Endodermal cell (in vitro differentiated cells): ENCODE measurements around the gene AGMAT. TPM values are rescaled to one million over a fixed set of nuclear protein-coding genes. Genes with fewer than 3 reads are reported as not detected.
A peak's percentile ranks its signal among the peaks of the same experiment; 100 is the strongest.

Experiments
- DNase-seq: peaks from one replicate; pipeline ENCODE4 v3.0.0-alpha.2; 2017
- H3K27ac ChIP-seq: 2 replicates; pipeline ENCODE4 v1.5.1; 2013; ENCODE audit warnings: mild to moderate bottlenecking, low read depth, low read length, moderate library complexity
- H3K27me3 ChIP-seq: 2 replicates; pipeline ENCODE4 v1.6.1; 2013; ENCODE audit warnings: mild to moderate bottlenecking, low read length, moderate library complexity; ENCODE audit not compliant: insufficient read depth, control insufficient read depth, poor library complexity, severe bottlenecking
- H3K36me3 ChIP-seq: 2 replicates; pipeline ENCODE4 v1.7.0; 2013; ENCODE audit warnings: mild to moderate bottlenecking, low read length, moderate library complexity; ENCODE audit not compliant: control insufficient read depth, insufficient read depth
- H3K4me1 ChIP-seq: one replicate; pipeline ENCODE4 v1.7.0; 2013; ENCODE audit warnings: low read length; ENCODE audit not compliant: control insufficient read depth, insufficient read depth
- H3K4me3 ChIP-seq: 2 replicates; pipeline ENCODE4 v1.5.1; 2013; ENCODE audit warnings: mild to moderate bottlenecking, low read length, moderate library complexity
- H3K9ac ChIP-seq: 2 replicates; pipeline ENCODE4 v1.6.1; 2013; ENCODE audit warnings: mild to moderate bottlenecking, low read length, moderate library complexity; ENCODE audit not compliant: poor library complexity, severe bottlenecking; ENCODE audit errors: extremely low read depth
- H3K9me3 ChIP-seq: 2 replicates; pipeline ENCODE4 v1.6.1; 2013; ENCODE audit warnings: mild to moderate bottlenecking, low read length, moderate library complexity; ENCODE audit not compliant: control insufficient read depth
- H3K27ac Mint-ChIP-seq: 2 replicates; pipeline ENCODE4 v1.8.0; 2020; ENCODE audit warnings: mixed read lengths
- H3K27me3 Mint-ChIP-seq: 2 replicates; pipeline ENCODE4 v1.8.0; 2021; ENCODE audit warnings: mild to moderate bottlenecking, mixed read lengths; ENCODE audit not compliant: insufficient read depth
- H3K36me3 Mint-ChIP-seq: 2 replicates; pipeline ENCODE4 v1.8.0; 2020; ENCODE audit warnings: low read depth, mixed read lengths
- H3K4me1 Mint-ChIP-seq: 2 replicates; pipeline ENCODE4 v1.8.0; 2020; ENCODE audit warnings: mixed read lengths
- H3K4me3 Mint-ChIP-seq: 2 replicates; pipeline ENCODE4 v1.8.0; 2020; ENCODE audit warnings: mild to moderate bottlenecking, moderate library complexity, mixed read lengths
- H3K9me3 Mint-ChIP-seq: 2 replicates; pipeline ENCODE4 v1.8.0; 2020; ENCODE audit warnings: mild to moderate bottlenecking, mixed read lengths
- CTCF ChIP-seq: fragments of 200-600 bp; sonication (generic); conservative IDR thresholded peaks from 2 replicates; pipeline ENCODE4 v1.5.0; 2021; ENCODE audit warnings: antibody characterized with exemption, mild to moderate bottlenecking
- WGBS, 2 experiments: methylation state at CpG; one replicate each; pipeline versions ENCODE4 v1.1.5 to v1.1.7; 2013; ENCODE audit warnings: missing lambda C conversion rate in 2 of 2, mixed read lengths in 1 of 2; ENCODE audit not compliant: insufficient coverage in 1 of 2, insufficient read length in 1 of 2; 5-methylcytosine and 5-hydroxymethylcytosine counted together
- total RNA-seq, 2 donors: library from RNA; stranded (reverse); fragmentation: NEBNext Ultra II Directional in 1 of 2; extraction: Animal tissue kit (Norgen Biotek cat#: 25700) in 1 of 2; gene quantifications; 2 replicates in 1 of 2; 3 replicates in 1 of 2; pipeline ENCODE4 v1.2.1, GENCODE V29; 2021

Gene AGMAT
- total RNA-seq, 2 donors from 2014 or later: 3.8 to 4.4 TPM

DNA sequence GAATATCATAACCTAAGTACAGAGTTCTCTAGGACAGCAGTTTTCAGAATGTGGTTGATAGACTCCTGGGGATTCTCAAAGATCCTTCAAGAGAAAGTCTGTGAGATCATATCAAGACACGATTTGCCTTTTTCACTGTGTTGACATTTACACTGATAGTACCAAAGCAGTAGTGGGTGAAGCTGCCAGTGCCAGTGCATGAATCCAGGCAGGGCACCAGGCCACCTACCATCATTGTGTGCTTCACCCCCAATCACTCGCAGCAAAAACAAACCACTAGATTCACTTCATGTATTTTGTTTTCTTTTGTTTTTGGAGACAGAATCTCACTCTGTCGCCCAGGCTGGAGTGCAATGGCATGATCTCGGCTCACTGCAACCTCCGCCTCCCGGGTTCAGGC, 34.3 kb downstream of the AGMAT start:
- no peak for TF ChIP-seq CTCF
- Mint-ChIP-seq H3K27me3 (no peaks in the 10 kb centered on the region), H3K4me3 (no peak overlapping the region), H3K9me3 (no peaks in the 10 kb centered on the region), H3K27ac (no peak overlapping the region), H3K4me1 (no peaks in the 10 kb centered on the region), H3K36me3 (peaks cover 49% of the 10 kb centered on the region)
- Histone ChIP-seq H3K9me3 (no peaks in the 10 kb centered on the region), H3K9ac (no peak overlapping the region), H3K27me3 (no peaks in the 10 kb centered on the region), H3K4me1 (no peaks in the 10 kb centered on the region), H3K4me3 (no peak overlapping the region), H3K36me3 (peaks cover 56% of the 10 kb centered on the region), H3K27ac (no peak overlapping the region)
- no peak for DNase-seq
- 83 to 93% methylated on average over 2 to 6 of the region's 6 CpGs for WGBS, 2 experiments

DNA sequence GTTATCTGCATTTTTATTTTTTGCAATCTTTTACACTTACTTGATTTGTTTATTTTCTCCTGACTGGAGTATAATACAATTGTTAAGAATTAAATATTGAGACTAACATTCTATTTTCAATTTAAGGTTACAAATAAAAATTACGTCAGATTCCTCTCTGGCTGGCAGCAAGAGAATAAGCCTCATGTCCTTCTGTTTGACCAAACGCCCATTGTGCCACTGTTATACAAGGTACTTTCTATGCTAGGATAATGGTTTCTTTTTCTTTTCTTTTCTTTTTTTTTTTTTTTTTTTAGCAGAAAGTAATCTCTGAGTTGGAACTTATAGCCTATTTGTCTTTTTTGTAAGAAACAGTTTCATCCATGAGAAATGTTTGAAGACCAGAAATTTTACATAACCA, 38.2 kb downstream of the AGMAT start:
- Mint-ChIP-seq H3K27me3 (no peaks in the 10 kb centered on the region), H3K27ac (no peak overlapping the region), H3K4me1 (no peaks in the 10 kb centered on the region), H3K9me3 (no peaks in the 10 kb centered on the region), H3K36me3 (peaks cover 76% of the 10 kb centered on the region), H3K4me3 (no peak overlapping the region)
- Histone ChIP-seq H3K36me3 (peaks cover 81% of the 10 kb centered on the region), H3K4me3 (no peak overlapping the region), H3K4me1 (no peaks in the 10 kb centered on the region), H3K27ac (no peak overlapping the region), H3K27me3 (no peaks in the 10 kb centered on the region), H3K9ac (no peak overlapping the region), H3K9me3 (no peaks in the 10 kb centered on the region)
- WGBS, 2 experiments: 87% methylated on average over 2 of the region's 2 CpGs; no CpG with 5 or more reads in 1 of the 2 experiments
- TF ChIP-seq CTCF: no peak
- DNase-seq: no peak

- Histone ChIP-seq H3K4me3 (no peak overlapping the region), H3K27me3 (no peaks in the 10 kb centered on the region), H3K4me1 (no peaks in the 10 kb centered on the region), H3K9ac (no peak overlapping the region), H3K9me3 (no peaks in the 10 kb centered on the region), H3K27ac (no peak overlapping the region), H3K36me3 (peaks cover 87% of the 10 kb centered on the region)
- Mint-ChIP-seq H3K4me3 (no peak overlapping the region), H3K27ac (no peak overlapping the region), H3K4me1 (no peaks in the 10 kb centered on the region), H3K36me3 (peaks cover 69% of the 10 kb centered on the region), H3K27me3 (no peaks in the 10 kb centered on the region), H3K9me3 (no peaks in the 10 kb centered on the region)
- peak; percentile 15 for DNase-seq
- 93 to 95% methylated on average over 12 of the region's 12 CpGs for WGBS, 2 experiments
- TF ChIP-seq CTCF: no peak
These were observed 41.0 kb downstream of the AGMAT start for GRCh38 chr1:15543589-15544568.
